Measurements from ENCODE around the gene RCBTB2. TPM values are rescaled to one million over a fixed set of nuclear protein-coding genes. Genes with fewer than 3 reads are reported as not detected.

RCBTB2 gene
- total RNA-seq, 1 donor from 2014 or later: 4.3 TPM

DNA sequence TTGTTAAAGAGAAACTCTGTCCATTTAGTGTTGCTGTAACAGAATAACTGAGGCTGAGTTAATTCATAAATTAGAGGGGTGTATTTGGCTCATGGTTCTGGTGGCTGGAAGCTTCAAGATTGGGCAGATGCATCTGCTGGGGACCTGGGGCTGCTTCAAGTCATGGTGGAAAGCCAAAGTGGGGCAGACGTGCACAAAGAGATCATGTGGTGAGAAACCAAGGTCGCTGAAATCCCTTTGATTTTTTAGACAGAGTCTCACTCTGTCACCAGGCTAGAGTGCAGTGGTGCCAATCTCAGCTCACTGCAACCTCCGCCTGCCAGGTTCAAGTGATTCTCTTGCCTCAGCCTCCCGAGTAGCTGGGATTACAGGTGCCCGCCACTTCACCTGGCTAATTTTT is 46.0 kb downstream of the RCBTB2 start:
- H3K4me3 ChIP-seq (ENCODE audit: insufficient read depth, low read depth, low read length): no peak overlapping the region
- H3K36me3 ChIP-seq (ENCODE audit: insufficient read depth, low read length): no peaks in the 10 kb centered on the region
- H3K9me3 Mint-ChIP-seq (ENCODE audit: unreplicated experiment): peaks cover 2% of the 10 kb centered on the region
- no peak overlapping the region for H3K9ac ChIP-seq (ENCODE audit: low read length)
- no peaks in the 10 kb centered on the region for H3K27me3 ChIP-seq (ENCODE audit: insufficient read depth, low read length)
- H3K36me3 Mint-ChIP-seq (ENCODE audit: low read depth, unreplicated experiment): peaks cover 3% of the 10 kb centered on the region
- peaks cover 3% of the 10 kb centered on the region for H3K4me1 Mint-ChIP-seq (ENCODE audit: low read depth, unreplicated experiment)
- no peaks in the 10 kb centered on the region for H4K20me1 ChIP-seq (ENCODE audit: insufficient read depth, low read length)
- no peaks in the 10 kb centered on the region for H3K9me3 ChIP-seq (ENCODE audit: insufficient read depth, low read depth, low read length)
- no peak overlapping the region for H3K27ac Mint-ChIP-seq (ENCODE audit: unreplicated experiment)
- H3K4me3 Mint-ChIP-seq (ENCODE audit: unreplicated experiment): no peak overlapping the region
- TF ChIP-seq, protein P1, sequence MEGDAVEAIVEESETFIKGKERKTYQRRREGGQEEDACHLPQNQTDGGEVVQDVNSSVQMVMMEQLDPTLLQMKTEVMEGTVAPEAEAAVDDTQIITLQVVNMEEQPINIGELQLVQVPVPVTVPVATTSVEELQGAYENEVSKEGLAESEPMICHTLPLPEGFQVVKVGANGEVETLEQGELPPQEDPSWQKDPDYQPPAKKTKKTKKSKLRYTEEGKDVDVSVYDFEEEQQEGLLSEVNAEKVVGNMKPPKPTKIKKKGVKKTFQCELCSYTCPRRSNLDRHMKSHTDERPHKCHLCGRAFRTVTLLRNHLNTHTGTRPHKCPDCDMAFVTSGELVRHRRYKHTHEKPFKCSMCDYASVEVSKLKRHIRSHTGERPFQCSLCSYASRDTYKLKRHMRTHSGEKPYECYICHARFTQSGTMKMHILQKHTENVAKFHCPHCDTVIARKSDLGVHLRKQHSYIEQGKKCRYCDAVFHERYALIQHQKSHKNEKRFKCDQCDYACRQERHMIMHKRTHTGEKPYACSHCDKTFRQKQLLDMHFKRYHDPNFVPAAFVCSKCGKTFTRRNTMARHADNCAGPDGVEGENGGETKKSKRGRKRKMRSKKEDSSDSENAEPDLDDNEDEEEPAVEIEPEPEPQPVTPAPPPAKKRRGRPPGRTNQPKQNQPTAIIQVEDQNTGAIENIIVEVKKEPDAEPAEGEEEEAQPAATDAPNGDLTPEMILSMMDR (IDR thresholded peaks at IDR 0.05; ENCODE audit: insufficient read depth, low read depth, low read length): no peak
- no peak for TF ChIP-seq EZH2 (IDR thresholded peaks at IDR 0.05; ENCODE audit: insufficient read depth, low read length)
- FAIRE-seq (no peak), DNase-seq (ENCODE audit: low read depth) (no peak)
- H3K4me2 ChIP-seq (ENCODE audit: low read length): no peak overlapping the region
- no peak overlapping the region for H3K27ac ChIP-seq (ENCODE audit: low read depth, low read length)
- H3K27me3 Mint-ChIP-seq (ENCODE audit: low read depth, unreplicated experiment): no peaks in the 10 kb centered on the region
- H3K79me2 ChIP-seq (ENCODE audit: insufficient read depth, low read length): no peaks in the 10 kb centered on the region
- no peaks in the 10 kb centered on the region for H3K4me1 ChIP-seq (ENCODE audit: insufficient read depth, low read length)
- H2AFZ ChIP-seq (ENCODE audit: low read depth, low read length): no peak overlapping the region

DNA sequence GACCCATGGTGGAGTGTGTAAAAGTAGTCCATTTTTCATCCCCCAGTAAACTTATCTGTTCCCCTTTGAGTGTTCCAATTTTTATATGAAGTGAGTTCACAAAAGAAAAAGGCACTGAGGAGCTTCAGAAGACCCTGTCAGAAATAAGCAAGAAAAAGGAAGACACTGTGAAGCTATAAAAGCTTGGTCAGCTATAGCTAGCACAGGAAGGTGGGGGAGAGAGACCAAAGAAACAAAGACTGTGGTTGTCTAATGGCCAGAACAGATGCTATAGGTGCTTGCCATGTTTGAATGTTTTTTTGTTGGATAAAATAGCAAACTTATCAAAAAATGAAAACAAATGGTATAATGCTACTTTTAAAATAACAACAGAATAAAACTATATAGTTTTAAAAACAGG is 46.5 kb downstream of the RCBTB2 start:
- FAIRE-seq (no peak), DNase-seq (ENCODE audit: low read depth) (no peak)
- Histone ChIP-seq H3K4me1 (ENCODE audit: insufficient read depth, low read length) (no peaks in the 10 kb centered on the region), H3K27ac (ENCODE audit: low read depth, low read length) (no peak overlapping the region), H3K36me3 (ENCODE audit: insufficient read depth, low read length) (no peaks in the 10 kb centered on the region), H4K20me1 (ENCODE audit: insufficient read depth, low read length) (no peaks in the 10 kb centered on the region), H3K4me3 (ENCODE audit: insufficient read depth, low read depth, low read length) (no peak overlapping the region), H2AFZ (ENCODE audit: low read depth, low read length) (no peak overlapping the region), H3K4me2 (ENCODE audit: low read length) (no peak overlapping the region), H3K27me3 (ENCODE audit: insufficient read depth, low read length) (no peaks in the 10 kb centered on the region), H3K9me3 (ENCODE audit: insufficient read depth, low read depth, low read length) (no peaks in the 10 kb centered on the region), H3K79me2 (ENCODE audit: insufficient read depth, low read length) (no peaks in the 10 kb centered on the region), H3K9ac (ENCODE audit: low read length) (no peak overlapping the region)
- no peaks in the 10 kb centered on the region for H3K27me3 Mint-ChIP-seq (ENCODE audit: low read depth, unreplicated experiment)
- peaks cover 2% of the 10 kb centered on the region for H3K9me3 Mint-ChIP-seq (ENCODE audit: unreplicated experiment)
- H3K4me3 Mint-ChIP-seq (ENCODE audit: unreplicated experiment): no peak overlapping the region
- H3K36me3 Mint-ChIP-seq (ENCODE audit: low read depth, unreplicated experiment): peaks cover 3% of the 10 kb centered on the region
- no peak overlapping the region for H3K27ac Mint-ChIP-seq (ENCODE audit: unreplicated experiment)
- TF ChIP-seq, protein P1 (IDR thresholded peaks at IDR 0.05; ENCODE audit: insufficient read depth, low read depth, low read length): no peak
- TF ChIP-seq EZH2 (IDR thresholded peaks at IDR 0.05; ENCODE audit: insufficient read depth, low read length): no peak
- H3K4me1 Mint-ChIP-seq (ENCODE audit: low read depth, unreplicated experiment): peaks cover 1% of the 10 kb centered on the region

- Mint-ChIP-seq H3K27me3 (ENCODE audit: low read depth, unreplicated experiment) (no peaks in the 10 kb centered on the region), H3K4me1 (ENCODE audit: low read depth, unreplicated experiment) (no peaks in the 10 kb centered on the region), H3K9me3 (ENCODE audit: unreplicated experiment) (peaks cover 2% of the 10 kb centered on the region), H3K4me3 (ENCODE audit: unreplicated experiment) (no peak overlapping the region), H3K36me3 (ENCODE audit: low read depth, unreplicated experiment) (peaks cover 3% of the 10 kb centered on the region), H3K27ac (ENCODE audit: unreplicated experiment) (no peak overlapping the region)
- Histone ChIP-seq H3K4me1 (ENCODE audit: insufficient read depth, low read length) (no peaks in the 10 kb centered on the region), H2AFZ (ENCODE audit: low read depth, low read length) (no peak overlapping the region), H3K27me3 (ENCODE audit: insufficient read depth, low read length) (no peaks in the 10 kb centered on the region), H3K9me3 (ENCODE audit: insufficient read depth, low read depth, low read length) (no peaks in the 10 kb centered on the region), H3K79me2 (ENCODE audit: insufficient read depth, low read length) (no peaks in the 10 kb centered on the region), H4K20me1 (ENCODE audit: insufficient read depth, low read length) (no peaks in the 10 kb centered on the region), H3K4me2 (ENCODE audit: low read length) (no peak overlapping the region), H3K27ac (ENCODE audit: low read depth, low read length) (no peak overlapping the region), H3K36me3 (ENCODE audit: insufficient read depth, low read length) (no peaks in the 10 kb centered on the region), H3K4me3 (ENCODE audit: insufficient read depth, low read depth, low read length) (no peak overlapping the region), H3K9ac (ENCODE audit: low read length) (no peak overlapping the region)
- FAIRE-seq (no peak), DNase-seq (ENCODE audit: low read depth) (no peak)
- TF ChIP-seq, protein P1 (IDR thresholded peaks at IDR 0.05; ENCODE audit: insufficient read depth, low read depth, low read length): no peak
- TF ChIP-seq EZH2 (IDR thresholded peaks at IDR 0.05; ENCODE audit: insufficient read depth, low read length): no peak
Measured at GRCh38 chr13:48485432-48485831, 47.4 kb downstream of the RCBTB2 start.
